A549 (cell line): ENCODE data around the gene ELOVL3.

Experiments used
- HDAC2 ChIP-seq: fragments of 200-600 bp; sonication (generic); IDR thresholded peaks from 2 replicates; pipeline ENCODE4 v1.6.1; 2016
- KDM5A ChIP-seq: fragments of 200-600 bp; sonication (generic); IDR thresholded peaks from 2 replicates; pipeline ENCODE4 v1.6.1; 2016; ENCODE audit warnings: antibody characterized with exemption, mild to moderate bottlenecking
- MAFK ChIP-seq: fragments of 450-650 bp; IDR thresholded peaks from 2 replicates; pipeline ENCODE4 v1.6.1; 2014; ENCODE audit not compliant: partially characterized antibody
- POLR2A ChIP-seq: IDR thresholded peaks from 2 replicates; pipeline ENCODE4 v1.6.1; 2012; ENCODE audit warnings: mild to moderate bottlenecking, low read length
- POLR2AphosphoS2 ChIP-seq: conservative IDR thresholded peaks from 2 replicates; pipeline ENCODE4 v1.6.1; 2012; ENCODE audit warnings: low read length, improper control_type of control experiment, inconsistent platforms
- RAD21 ChIP-seq, 2 experiments: fragments of >200 bp in 1 of 2; sonication (Bioruptor Twin) in 1 of 2; formaldehyde crosslinking in 1 of 2; IDR thresholded peaks in 1 of 2; conservative IDR thresholded peaks in 1 of 2; 2 replicates in 1 of 2; 3 replicates in 1 of 2; pipeline ENCODE4 v1.6.1; 2012 to 2018; ENCODE audit warnings: inconsistent platforms in 1 of 2
- RNF2 ChIP-seq: fragments of 200-600 bp; sonication (generic); IDR thresholded peaks from 2 replicates; pipeline ENCODE4 v1.6.1; 2016; ENCODE audit warnings: low read depth, mild to moderate bottlenecking, antibody characterized with exemption, moderate library complexity, borderline replicate concordance
- TF ChIP-seq, protein P1 (sequence below): fragments of >200 bp; sonication (Bioruptor Twin); formaldehyde crosslinking; IDR thresholded peaks from 3 replicates; pipeline ENCODE4 v1.5.1; 2016
- TF ChIP-seq, protein P2 (sequence below): fragments of >200 bp; sonication (Bioruptor Twin); formaldehyde crosslinking; IDR thresholded peaks from 3 replicates; pipeline ENCODE4 v1.6.1; 2016

DNA sequence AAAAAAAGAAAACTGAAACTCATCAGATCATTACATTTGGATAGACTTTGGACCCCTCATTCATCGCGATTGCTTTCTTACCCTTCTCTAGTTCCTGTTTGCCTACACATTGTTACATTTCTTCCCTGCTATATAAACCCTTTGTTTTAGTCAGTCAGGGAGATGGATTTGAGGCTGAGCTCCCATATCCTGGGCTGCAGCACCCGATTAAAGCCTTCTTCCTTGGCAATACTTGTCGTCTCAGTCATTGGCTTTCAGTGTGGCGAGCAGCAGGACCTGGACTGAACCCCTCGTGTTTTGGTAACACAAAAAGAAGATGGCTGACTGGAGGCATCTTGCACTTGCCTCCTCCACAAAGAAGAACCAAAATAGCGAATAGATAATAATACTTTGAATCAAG lies 34.1 kb upstream of the ELOVL3 start:
- TF ChIP-seq, protein P1, sequence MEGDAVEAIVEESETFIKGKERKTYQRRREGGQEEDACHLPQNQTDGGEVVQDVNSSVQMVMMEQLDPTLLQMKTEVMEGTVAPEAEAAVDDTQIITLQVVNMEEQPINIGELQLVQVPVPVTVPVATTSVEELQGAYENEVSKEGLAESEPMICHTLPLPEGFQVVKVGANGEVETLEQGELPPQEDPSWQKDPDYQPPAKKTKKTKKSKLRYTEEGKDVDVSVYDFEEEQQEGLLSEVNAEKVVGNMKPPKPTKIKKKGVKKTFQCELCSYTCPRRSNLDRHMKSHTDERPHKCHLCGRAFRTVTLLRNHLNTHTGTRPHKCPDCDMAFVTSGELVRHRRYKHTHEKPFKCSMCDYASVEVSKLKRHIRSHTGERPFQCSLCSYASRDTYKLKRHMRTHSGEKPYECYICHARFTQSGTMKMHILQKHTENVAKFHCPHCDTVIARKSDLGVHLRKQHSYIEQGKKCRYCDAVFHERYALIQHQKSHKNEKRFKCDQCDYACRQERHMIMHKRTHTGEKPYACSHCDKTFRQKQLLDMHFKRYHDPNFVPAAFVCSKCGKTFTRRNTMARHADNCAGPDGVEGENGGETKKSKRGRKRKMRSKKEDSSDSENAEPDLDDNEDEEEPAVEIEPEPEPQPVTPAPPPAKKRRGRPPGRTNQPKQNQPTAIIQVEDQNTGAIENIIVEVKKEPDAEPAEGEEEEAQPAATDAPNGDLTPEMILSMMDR = no peak
- no peak for TF ChIP-seq POLR2A
- TF ChIP-seq POLR2AphosphoS2 = no peak
- TF ChIP-seq HDAC2 = no peak
- TF ChIP-seq KDM5A = no peak
- no peak for TF ChIP-seq RNF2
- no peak for TF ChIP-seq MAFK
- TF ChIP-seq, protein P2, sequence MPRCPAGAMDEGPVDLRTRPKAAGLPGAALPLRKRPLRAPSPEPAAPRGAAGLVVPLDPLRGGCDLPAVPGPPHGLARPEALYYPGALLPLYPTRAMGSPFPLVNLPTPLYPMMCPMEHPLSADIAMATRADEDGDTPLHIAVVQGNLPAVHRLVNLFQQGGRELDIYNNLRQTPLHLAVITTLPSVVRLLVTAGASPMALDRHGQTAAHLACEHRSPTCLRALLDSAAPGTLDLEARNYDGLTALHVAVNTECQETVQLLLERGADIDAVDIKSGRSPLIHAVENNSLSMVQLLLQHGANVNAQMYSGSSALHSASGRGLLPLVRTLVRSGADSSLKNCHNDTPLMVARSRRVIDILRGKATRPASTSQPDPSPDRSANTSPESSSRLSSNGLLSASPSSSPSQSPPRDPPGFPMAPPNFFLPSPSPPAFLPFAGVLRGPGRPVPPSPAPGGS = no peak
- TF ChIP-seq RAD21 (conservative IDR thresholded peaks at IDR 0.05 in 1 of 2, IDR thresholded peaks at IDR 0.05 in 1 of 2) = no peak
